Mesenchymal stem cell (in vitro differentiated cells and primary cell): Measurements from ENCODE around the gene HESX1. TPM values are rescaled to one million over a fixed set of nuclear protein-coding genes. Genes with fewer than 3 reads are reported as not detected.

Source experiments
- DNase-seq: peaks from one replicate; pipeline ENCODE4 v3.0.0-alpha.2; 2013
- H2AFZ ChIP-seq: one replicate; pipeline ENCODE4 v1.6.1; 2013; ENCODE audit warnings: low read depth, mild to moderate bottlenecking, control low read depth, inconsistent platforms, low read length, moderate library complexity
- H2AK5ac ChIP-seq: 2 replicates; pipeline ENCODE4 v1.6.1; 2013; ENCODE audit warnings: low read length, moderate library complexity, mild to moderate bottlenecking, inconsistent platforms; ENCODE audit not compliant: severe bottlenecking
- H2BK120ac ChIP-seq: one replicate; pipeline ENCODE4 v1.6.1; 2013; ENCODE audit warnings: low read depth, mild to moderate bottlenecking, inconsistent platforms, low read length, moderate library complexity
- H2BK12ac ChIP-seq, 2 experiments: one replicate each; pipeline ENCODE4 v1.6.1; 2013; ENCODE audit warnings: inconsistent platforms in 2 of 2, low read length in 2 of 2, mild to moderate bottlenecking in 2 of 2, moderate library complexity in 2 of 2, control low read depth in 1 of 2
- H2BK15ac ChIP-seq: one replicate; pipeline ENCODE4 v1.6.1; 2013; ENCODE audit warnings: mild to moderate bottlenecking, low read depth, inconsistent platforms; ENCODE audit not compliant: poor library complexity, severe bottlenecking
- H2BK5ac ChIP-seq: 2 replicates; pipeline ENCODE4 v1.6.1; 2013; ENCODE audit warnings: low read depth, mild to moderate bottlenecking, low read length, control low read depth, inconsistent platforms; ENCODE audit not compliant: poor library complexity, severe bottlenecking
- H3K14ac ChIP-seq, 2 experiments: one replicate each; pipeline ENCODE4 v1.6.1; 2013; ENCODE audit warnings: inconsistent platforms in 2 of 2, low read length in 2 of 2, control low read depth in 1 of 2, mild to moderate bottlenecking in 1 of 2, moderate library complexity in 1 of 2
- H3K18ac ChIP-seq, 2 experiments: one replicate each; pipeline ENCODE4 v1.6.1; 2013; ENCODE audit warnings: inconsistent platforms in 2 of 2, low read length in 2 of 2, control low read depth in 1 of 2, low read depth in 1 of 2, mild to moderate bottlenecking in 1 of 2
- H3K23ac ChIP-seq, 2 experiments: one replicate each; pipeline ENCODE4 v1.6.1; 2013; ENCODE audit warnings: inconsistent platforms in 2 of 2, low read length in 2 of 2, mild to moderate bottlenecking in 2 of 2, moderate library complexity in 2 of 2, control low read depth in 1 of 2
- H3K27ac ChIP-seq: 2 replicates; pipeline ENCODE4 v1.5.1; 2013; ENCODE audit warnings: mild to moderate bottlenecking, moderate library complexity, low read length, control low read depth, inconsistent platforms; ENCODE audit not compliant: poor library complexity, severe bottlenecking
- H3K27me3 ChIP-seq, 2 experiments: 2 replicates each; pipeline versions ENCODE4 v1.6.1 to v1.7.0; 2013; ENCODE audit warnings: low read length in 2 of 2, mild to moderate bottlenecking in 2 of 2, moderate library complexity in 2 of 2, control low read depth in 1 of 2, inconsistent platforms in 1 of 2; ENCODE audit not compliant: control insufficient read depth in 1 of 2, insufficient read depth in 1 of 2
- H3K36me3 ChIP-seq, 2 experiments: 2 replicates each; pipeline versions ENCODE4 v1.6.1 to v1.7.0; 2013; ENCODE audit warnings: low read length in 2 of 2, control low read depth in 1 of 2, inconsistent platforms in 1 of 2, low read depth in 1 of 2, mild to moderate bottlenecking in 1 of 2; ENCODE audit not compliant: insufficient read depth in 2 of 2, control insufficient read depth in 1 of 2
- H3K4ac ChIP-seq, 2 experiments: one replicate each; pipeline ENCODE4 v1.6.1; 2013; ENCODE audit warnings: inconsistent platforms in 2 of 2, low read length in 2 of 2, mild to moderate bottlenecking in 2 of 2, moderate library complexity in 2 of 2, control low read depth in 1 of 2, low read depth in 1 of 2
- H3K4me1 ChIP-seq: 2 replicates; pipeline ENCODE4 v1.6.1; 2013; ENCODE audit warnings: low read depth, low read length, control low read depth; ENCODE audit not compliant: control insufficient read depth, insufficient read depth
- H3K4me2 ChIP-seq: 2 replicates; pipeline ENCODE4 v1.6.1; 2013; ENCODE audit warnings: low read length, mild to moderate bottlenecking, inconsistent platforms; ENCODE audit not compliant: poor library complexity, severe bottlenecking
- H3K4me3 ChIP-seq, 2 experiments: 2 replicates each; pipeline versions ENCODE4 v1.5.1 to v1.7.0; 2013; ENCODE audit warnings: low read length in 2 of 2, mild to moderate bottlenecking in 2 of 2, control low read depth in 1 of 2, low read depth in 1 of 2; ENCODE audit not compliant: insufficient read depth in 1 of 2
- H3K79me1 ChIP-seq: replicated peaks from 2 replicates; pipeline ENCODE4 v1.6.1; 2013; ENCODE audit warnings: mild to moderate bottlenecking, control low read depth, low read length, inconsistent platforms; ENCODE audit not compliant: poor library complexity, severe bottlenecking
- H3K9ac ChIP-seq: 2 replicates; pipeline ENCODE4 v1.7.0; 2013; ENCODE audit warnings: mild to moderate bottlenecking, low read length, moderate library complexity
- H3K9me3 ChIP-seq: 2 replicates; pipeline ENCODE4 v1.7.0; 2013; ENCODE audit warnings: mild to moderate bottlenecking, low read length; ENCODE audit not compliant: control insufficient read depth
- H4K8ac ChIP-seq: one replicate; pipeline ENCODE4 v1.6.1; 2013; ENCODE audit warnings: inconsistent platforms, mild to moderate bottlenecking, low read length, moderate library complexity
- H4K91ac ChIP-seq: one replicate; pipeline ENCODE4 v1.6.1; 2013; ENCODE audit warnings: mild to moderate bottlenecking, low read length, inconsistent platforms
- WGBS: methylation state at CpG from one replicate; pipeline ENCODE4 v1.1.7; 2013; ENCODE audit warnings: mixed read lengths; 5-methylcytosine and 5-hydroxymethylcytosine counted together
- polyA plus RNA-seq, 2 experiments: library from polyadenylated mRNA; stranded (reverse); fragments of 200-250 nt; gene quantifications; one replicate each; pipeline ENCODE4 v1.2.3, GENCODE V29; 2013

The HESX1 gene
- polyA plus RNA-seq (2013, experiment 1 of 2) = 0.59 TPM
- polyA plus RNA-seq (2013, experiment 2 of 2) = 0.34 TPM

DNA sequence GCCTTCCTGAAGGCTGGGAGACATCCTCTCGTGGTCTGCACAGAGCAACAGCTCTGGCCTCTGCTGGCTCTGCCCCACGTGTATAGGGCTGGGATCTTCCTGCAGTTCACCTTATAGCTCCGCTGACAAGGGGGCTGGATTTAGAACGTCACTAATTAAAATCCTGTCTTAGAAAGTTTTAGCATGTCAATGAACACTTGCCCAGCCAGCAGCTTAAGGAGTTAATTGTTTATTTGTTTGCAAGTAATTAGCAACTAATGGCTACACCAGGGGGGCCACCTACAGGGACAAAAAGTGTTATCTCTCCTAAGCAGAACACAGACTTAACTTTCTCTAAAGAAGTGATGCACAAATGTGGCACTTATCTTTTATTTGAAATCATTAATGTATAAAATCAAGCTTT, at the start of gene HESX1:
Gene HESX1 (minus strand): TSS at position 84 of the 403 bp plus-strand sequence. CDS start 60 bp downstream, at position 24.
- H3K79me1 ChIP-seq = no peaks in the 10 kb centered on the region
- no peaks in the 10 kb centered on the region for H3K27me3 ChIP-seq
- no peak within 1 kb of the TSS for H4K8ac ChIP-seq
- no peaks in the 10 kb centered on the region for H3K4me1 ChIP-seq
- no peak within 1 kb of the TSS for H3K9ac ChIP-seq
- no peak for DNase-seq
- H2BK120ac ChIP-seq = no peak within 1 kb of the TSS
- H3K23ac ChIP-seq = no peak within 1 kb of the TSS
- no peak within 1 kb of the TSS for H2BK12ac ChIP-seq
- no peak within 1 kb of the TSS for H2BK15ac ChIP-seq
- no peak within 1 kb of the TSS for H3K18ac ChIP-seq
- H3K4me2 ChIP-seq = no peak within 1 kb of the TSS
- no peak within 1 kb of the TSS for H3K27ac ChIP-seq
- H2AK5ac ChIP-seq = no peak within 1 kb of the TSS
- no peaks in the 10 kb centered on the region for H3K36me3 ChIP-seq
- no peak within 1 kb of the TSS for H2AFZ ChIP-seq
- no peak within 1 kb of the TSS for H2BK5ac ChIP-seq
- H4K91ac ChIP-seq = no peak within 1 kb of the TSS
- no peak within 1 kb of the TSS for H3K4ac ChIP-seq
- H3K14ac ChIP-seq = no peak within 1 kb of the TSS
- no peaks in the 10 kb centered on the region for H3K9me3 ChIP-seq
- WGBS = 28% methylated on average over 4 of the region's 4 CpGs
- no peak within 1 kb of the TSS for H3K4me3 ChIP-seq

GRCh38 chr3:57244946-57245345, 45.2 kb upstream of the HESX1 start:
- DNase-seq = no peak
- no peak overlapping the region for H2BK15ac ChIP-seq
- H2BK120ac ChIP-seq = no peak overlapping the region
- H3K4me2 ChIP-seq = no peak overlapping the region
- H3K4me1 ChIP-seq = no peaks in the 10 kb centered on the region
- H2BK12ac ChIP-seq = no peak overlapping the region
- no peaks in the 10 kb centered on the region for H3K27me3 ChIP-seq
- no peak overlapping the region for H3K4ac ChIP-seq
- no peak overlapping the region for H3K18ac ChIP-seq
- H3K79me1 ChIP-seq = peaks cover 5% of the 10 kb centered on the region
- peaks cover 6 to 100% of the 10 kb centered on the region in 2 experiments for H3K36me3 ChIP-seq
- H3K14ac ChIP-seq = no peak overlapping the region
- no peak overlapping the region for H2AFZ ChIP-seq
- H2AK5ac ChIP-seq = no peak overlapping the region
- no peak overlapping the region for H2BK5ac ChIP-seq
- no peak overlapping the region for H3K27ac ChIP-seq
- WGBS = 83% methylated on average over 1 of the region's 2 CpGs
- no peaks in the 10 kb centered on the region for H3K9me3 ChIP-seq
- H3K4me3 ChIP-seq = no peak overlapping the region
- no peak overlapping the region for H4K8ac ChIP-seq
- no peak overlapping the region for H3K9ac ChIP-seq
- H3K23ac ChIP-seq = no peak overlapping the region
- no peak overlapping the region for H4K91ac ChIP-seq

GRCh38 chr3:57234613-57235575, 35.1 kb upstream of the HESX1 start:
- peaks cover 0 to 29% of the 10 kb centered on the region in 2 experiments for H3K36me3 ChIP-seq
- DNase-seq = no peak
- no peak overlapping the region for H2BK15ac ChIP-seq
- H3K4me1 ChIP-seq = no peaks in the 10 kb centered on the region
- H2AFZ ChIP-seq = no peak overlapping the region
- H3K79me1 ChIP-seq = peaks cover 14% of the 10 kb centered on the region
- H3K4me3 ChIP-seq = no peak overlapping the region
- no peak overlapping the region for H3K14ac ChIP-seq
- H3K18ac ChIP-seq = no peak overlapping the region
- no peak overlapping the region for H4K8ac ChIP-seq
- no peak overlapping the region for H3K27ac ChIP-seq
- no peak overlapping the region for H3K9ac ChIP-seq
- no peak overlapping the region for H3K23ac ChIP-seq
- H2BK120ac ChIP-seq = no peak overlapping the region
- H2AK5ac ChIP-seq = no peak overlapping the region
- H3K4me2 ChIP-seq = no peak overlapping the region
- WGBS = 98% methylated on average over 10 of the region's 13 CpGs
- H2BK12ac ChIP-seq = no peak overlapping the region
- no peak overlapping the region for H4K91ac ChIP-seq
- H3K4ac ChIP-seq = no peak overlapping the region
- H2BK5ac ChIP-seq = no peak overlapping the region
- no peaks in the 10 kb centered on the region for H3K9me3 ChIP-seq
- H3K27me3 ChIP-seq = no peaks in the 10 kb centered on the region

DNA sequence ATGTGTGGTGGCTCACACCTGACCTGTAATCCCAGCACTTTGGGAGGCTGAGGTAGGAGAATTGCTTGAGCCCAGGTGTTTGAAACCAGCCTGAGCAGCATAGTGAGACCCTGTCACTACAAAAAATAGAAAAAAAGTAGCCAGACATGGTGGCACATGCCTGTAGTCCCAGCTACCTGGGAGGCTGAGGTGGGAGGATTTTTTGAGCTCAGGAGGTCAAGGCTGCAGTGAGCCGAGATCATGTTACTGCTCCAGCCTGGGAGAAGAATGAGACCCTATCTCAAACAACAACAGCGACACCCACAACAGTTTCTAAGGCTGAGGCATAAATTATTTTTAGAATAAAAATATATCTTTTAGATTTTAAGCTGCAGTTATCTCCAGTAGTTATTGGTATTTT, 34.0 kb upstream of the HESX1 start:
- Histone ChIP-seq H3K36me3 (peaks cover 0 to 18% of the 10 kb centered on the region in 2 experiments), H3K9me3 (no peaks in the 10 kb centered on the region), H2BK120ac (no peak overlapping the region), H2BK15ac (no peak overlapping the region), H3K23ac (no peak overlapping the region), H3K18ac (no peak overlapping the region), H3K4ac (no peak overlapping the region), H2AFZ (no peak overlapping the region), H2BK12ac (no peak overlapping the region), H3K27ac (no peak overlapping the region), H3K79me1 (peaks cover 13% of the 10 kb centered on the region), H4K8ac (no peak overlapping the region), H2AK5ac (no peak overlapping the region), H3K4me2 (no peak overlapping the region), H3K9ac (no peak overlapping the region), H3K27me3 (no peaks in the 10 kb centered on the region), H3K4me1 (peaks cover 4% of the 10 kb centered on the region), H4K91ac (no peak overlapping the region), H3K14ac (no peak overlapping the region), H3K4me3 (no peak overlapping the region), H2BK5ac (no peak overlapping the region)
- WGBS = no CpG with 5 or more reads among the region's 2 CpGs
- no peak for DNase-seq
